Ishikawa (cell line): ENCODE measurements around the gene HLA-G.

Experiments used
- CEBPB ChIP-seq: IDR thresholded peaks from 2 replicates; pipeline ENCODE4 v1.6.1; 2012
- CREB1 ChIP-seq: IDR thresholded peaks from 2 replicates; pipeline ENCODE4 v1.6.1; 2012; ENCODE audit warnings: low read depth
- EGR1 ChIP-seq: IDR thresholded peaks from 2 replicates; pipeline ENCODE4 v1.6.1; 2012
- EP300 ChIP-seq: IDR thresholded peaks from 2 replicates; pipeline ENCODE4 v1.6.1; 2012; ENCODE audit warnings: borderline replicate concordance
- FOXM1 ChIP-seq: IDR thresholded peaks from 2 replicates; pipeline ENCODE4 v1.6.1; 2012; ENCODE audit warnings: low read depth, borderline replicate concordance
- NFIC ChIP-seq: IDR thresholded peaks from 2 replicates; pipeline ENCODE4 v1.6.1; 2012
- RAD21 ChIP-seq: IDR thresholded peaks from 2 replicates; pipeline ENCODE4 v1.6.1; 2012; ENCODE audit warnings: low read depth
- TAF1 ChIP-seq: IDR thresholded peaks from 2 replicates; pipeline ENCODE4 v1.6.1; 2012; ENCODE audit warnings: low read depth, mild to moderate bottlenecking
- TCF12 ChIP-seq: IDR thresholded peaks from 2 replicates; pipeline ENCODE4 v1.6.1; 2012; ENCODE audit warnings: low read depth
- TEAD4 ChIP-seq: IDR thresholded peaks from 2 replicates; pipeline ENCODE4 v1.6.1; 2012
- YY1 ChIP-seq: IDR thresholded peaks from 2 replicates; pipeline ENCODE4 v1.6.1; 2012; ENCODE audit warnings: low read depth
- ZBTB7A ChIP-seq: IDR thresholded peaks from 2 replicates; pipeline ENCODE4 v1.6.1; 2012; ENCODE audit warnings: low read depth
- TF ChIP-seq, protein P1 (sequence below): IDR thresholded peaks from 2 replicates; pipeline ENCODE4 v1.6.1; 2012
- TF ChIP-seq, protein P2 (sequence below): IDR thresholded peaks from 2 replicates; pipeline ENCODE4 v1.6.1; 2012
- TF ChIP-seq, protein P3 (sequence below): IDR thresholded peaks from 2 replicates; pipeline ENCODE4 v1.6.1; 2012; ENCODE audit warnings: low read depth, mild to moderate bottlenecking

HLA-G gene

DNA sequence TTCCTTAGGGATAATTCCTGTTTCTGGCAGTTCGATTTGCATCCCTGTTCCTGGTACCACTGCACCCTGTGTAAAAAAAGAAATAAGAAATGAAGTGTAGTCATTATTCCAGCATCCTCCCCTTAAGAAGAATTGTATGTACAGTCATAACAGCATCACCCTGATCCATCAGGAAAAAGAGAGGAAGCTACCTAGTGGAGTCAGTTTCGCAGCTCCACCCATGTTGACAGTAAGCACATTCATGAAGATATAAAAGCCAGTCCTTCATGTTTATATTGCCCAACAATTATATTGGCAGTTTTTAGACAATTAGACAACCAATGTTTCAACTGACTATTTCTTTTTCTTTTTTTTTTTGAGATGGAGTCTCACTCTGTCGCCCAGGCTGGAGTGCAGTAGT lies 21.2 kb upstream of the HLA-G start:
- TF ChIP-seq TAF1 (no peak), YY1 (no peak), RAD21 (no peak), CREB1 (no peak), FOXM1 (no peak), NFIC (no peak), EP300 (no peak), CEBPB (no peak), ZBTB7A (no peak), TEAD4 (no peak), TCF12 (no peak), EGR1 (no peak)
- TF ChIP-seq, protein P1, sequence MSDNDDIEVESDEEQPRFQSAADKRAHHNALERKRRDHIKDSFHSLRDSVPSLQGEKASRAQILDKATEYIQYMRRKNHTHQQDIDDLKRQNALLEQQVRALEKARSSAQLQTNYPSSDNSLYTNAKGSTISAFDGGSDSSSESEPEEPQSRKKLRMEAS = no peak
- TF ChIP-seq, protein P2, sequence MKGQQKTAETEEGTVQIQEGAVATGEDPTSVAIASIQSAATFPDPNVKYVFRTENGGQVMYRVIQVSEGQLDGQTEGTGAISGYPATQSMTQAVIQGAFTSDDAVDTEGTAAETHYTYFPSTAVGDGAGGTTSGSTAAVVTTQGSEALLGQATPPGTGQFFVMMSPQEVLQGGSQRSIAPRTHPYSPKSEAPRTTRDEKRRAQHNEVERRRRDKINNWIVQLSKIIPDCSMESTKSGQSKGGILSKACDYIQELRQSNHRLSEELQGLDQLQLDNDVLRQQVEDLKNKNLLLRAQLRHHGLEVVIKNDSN = no peak
- TF ChIP-seq, protein P3, sequence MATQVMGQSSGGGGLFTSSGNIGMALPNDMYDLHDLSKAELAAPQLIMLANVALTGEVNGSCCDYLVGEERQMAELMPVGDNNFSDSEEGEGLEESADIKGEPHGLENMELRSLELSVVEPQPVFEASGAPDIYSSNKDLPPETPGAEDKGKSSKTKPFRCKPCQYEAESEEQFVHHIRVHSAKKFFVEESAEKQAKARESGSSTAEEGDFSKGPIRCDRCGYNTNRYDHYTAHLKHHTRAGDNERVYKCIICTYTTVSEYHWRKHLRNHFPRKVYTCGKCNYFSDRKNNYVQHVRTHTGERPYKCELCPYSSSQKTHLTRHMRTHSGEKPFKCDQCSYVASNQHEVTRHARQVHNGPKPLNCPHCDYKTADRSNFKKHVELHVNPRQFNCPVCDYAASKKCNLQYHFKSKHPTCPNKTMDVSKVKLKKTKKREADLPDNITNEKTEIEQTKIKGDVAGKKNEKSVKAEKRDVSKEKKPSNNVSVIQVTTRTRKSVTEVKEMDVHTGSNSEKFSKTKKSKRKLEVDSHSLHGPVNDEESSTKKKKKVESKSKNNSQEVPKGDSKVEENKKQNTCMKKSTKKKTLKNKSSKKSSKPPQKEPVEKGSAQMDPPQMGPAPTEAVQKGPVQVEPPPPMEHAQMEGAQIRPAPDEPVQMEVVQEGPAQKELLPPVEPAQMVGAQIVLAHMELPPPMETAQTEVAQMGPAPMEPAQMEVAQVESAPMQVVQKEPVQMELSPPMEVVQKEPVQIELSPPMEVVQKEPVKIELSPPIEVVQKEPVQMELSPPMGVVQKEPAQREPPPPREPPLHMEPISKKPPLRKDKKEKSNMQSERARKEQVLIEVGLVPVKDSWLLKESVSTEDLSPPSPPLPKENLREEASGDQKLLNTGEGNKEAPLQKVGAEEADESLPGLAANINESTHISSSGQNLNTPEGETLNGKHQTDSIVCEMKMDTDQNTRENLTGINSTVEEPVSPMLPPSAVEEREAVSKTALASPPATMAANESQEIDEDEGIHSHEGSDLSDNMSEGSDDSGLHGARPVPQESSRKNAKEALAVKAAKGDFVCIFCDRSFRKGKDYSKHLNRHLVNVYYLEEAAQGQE = no peak

DNA sequence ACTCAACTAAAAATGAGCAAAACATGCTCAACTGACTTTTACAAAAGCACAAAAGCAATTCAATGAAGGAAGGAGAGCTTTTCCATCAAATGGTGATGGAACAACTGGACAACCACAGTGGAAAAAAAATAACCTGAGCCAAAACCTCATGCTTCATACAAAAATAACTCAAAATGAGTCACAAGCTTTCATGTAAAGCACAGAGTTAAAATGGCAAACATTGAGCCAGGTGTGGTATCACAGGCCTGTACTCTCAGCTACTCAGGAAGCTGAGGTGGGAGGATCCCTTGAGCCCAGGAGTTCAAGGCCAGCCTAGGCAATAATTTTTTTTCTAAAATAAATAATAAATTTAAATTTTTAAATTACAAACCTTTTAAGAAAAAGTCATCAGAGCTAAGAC lies 18.4 kb upstream of the HLA-G start:
- TF ChIP-seq TCF12 = no peak
- TF ChIP-seq TAF1 = no peak
- no peak for TF ChIP-seq EP300

DNA sequence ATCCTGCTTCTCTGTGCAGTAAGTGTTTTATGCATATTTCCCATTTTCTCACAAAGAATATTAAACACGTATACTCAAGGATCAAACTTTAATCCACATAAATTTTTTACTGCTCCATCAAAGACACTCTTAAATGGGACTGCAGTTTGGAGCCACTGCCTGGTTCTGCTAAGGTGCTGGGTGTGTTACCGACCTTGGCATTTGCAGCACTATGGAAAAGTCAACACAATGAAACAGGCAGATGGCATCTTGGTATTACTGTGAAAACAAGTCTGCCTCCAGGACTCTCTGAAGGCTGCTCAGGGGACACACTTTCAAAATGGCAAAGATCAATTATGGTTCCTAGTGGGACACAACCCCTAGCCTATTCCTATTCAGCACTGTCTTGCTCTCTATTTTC lies 17.3 kb upstream of the HLA-G start:
- TF ChIP-seq TEAD4 = no peak
- no peak for TF ChIP-seq CEBPB
- TF ChIP-seq EP300 = no peak
- TF ChIP-seq, protein P2 = no peak
- TF ChIP-seq, protein P1 = no peak
- TF ChIP-seq TAF1 = no peak
- no peak for TF ChIP-seq RAD21
- no peak for TF ChIP-seq TCF12
- TF ChIP-seq FOXM1 = no peak
- TF ChIP-seq CREB1 = no peak
- TF ChIP-seq, protein P3 = no peak
- no peak for TF ChIP-seq NFIC
- TF ChIP-seq YY1 = no peak
- TF ChIP-seq EGR1 = no peak
- TF ChIP-seq ZBTB7A = no peak

DNA sequence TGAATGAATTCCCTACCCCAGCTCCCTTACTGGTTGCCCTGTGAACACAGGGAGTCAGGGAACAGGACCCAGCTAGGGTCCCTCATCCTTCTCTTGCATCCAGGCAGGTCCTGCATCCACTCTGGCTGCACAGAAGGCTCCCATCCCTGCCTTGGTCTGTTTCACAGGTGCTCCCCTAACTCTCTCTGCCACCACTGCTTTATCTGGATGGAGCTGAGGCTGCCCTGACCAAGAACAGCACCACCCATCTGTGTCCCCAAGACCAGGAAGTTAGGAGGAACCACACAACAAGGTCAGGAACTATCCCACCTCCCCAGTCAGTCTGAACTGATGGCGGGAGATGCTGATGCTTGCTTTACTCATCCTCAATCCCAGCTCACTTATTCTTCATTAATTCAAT lies 16.2 kb upstream of the HLA-G start:
- TF ChIP-seq, protein P1 = no peak
- TF ChIP-seq YY1 = no peak
- no peak for TF ChIP-seq CREB1
- TF ChIP-seq TAF1 = no peak
- TF ChIP-seq TCF12 = no peak
- no peak for TF ChIP-seq CEBPB
- no peak for TF ChIP-seq ZBTB7A
- no peak for TF ChIP-seq NFIC
- TF ChIP-seq, protein P2 = no peak
- TF ChIP-seq EGR1 = no peak
- TF ChIP-seq FOXM1 = no peak
- no peak for TF ChIP-seq TEAD4
- TF ChIP-seq EP300 = no peak
- TF ChIP-seq, protein P3 = no peak
- TF ChIP-seq RAD21 = no peak
